ENCODE data around the gene TSPO. TPM values are rescaled to one million over a fixed set of nuclear protein-coding genes. Genes with fewer than 3 reads are reported as not detected.

Gene TSPO
- total RNA-seq, 4 donors from 2014 or later: 307 to 452 (median 365) TPM

DNA sequence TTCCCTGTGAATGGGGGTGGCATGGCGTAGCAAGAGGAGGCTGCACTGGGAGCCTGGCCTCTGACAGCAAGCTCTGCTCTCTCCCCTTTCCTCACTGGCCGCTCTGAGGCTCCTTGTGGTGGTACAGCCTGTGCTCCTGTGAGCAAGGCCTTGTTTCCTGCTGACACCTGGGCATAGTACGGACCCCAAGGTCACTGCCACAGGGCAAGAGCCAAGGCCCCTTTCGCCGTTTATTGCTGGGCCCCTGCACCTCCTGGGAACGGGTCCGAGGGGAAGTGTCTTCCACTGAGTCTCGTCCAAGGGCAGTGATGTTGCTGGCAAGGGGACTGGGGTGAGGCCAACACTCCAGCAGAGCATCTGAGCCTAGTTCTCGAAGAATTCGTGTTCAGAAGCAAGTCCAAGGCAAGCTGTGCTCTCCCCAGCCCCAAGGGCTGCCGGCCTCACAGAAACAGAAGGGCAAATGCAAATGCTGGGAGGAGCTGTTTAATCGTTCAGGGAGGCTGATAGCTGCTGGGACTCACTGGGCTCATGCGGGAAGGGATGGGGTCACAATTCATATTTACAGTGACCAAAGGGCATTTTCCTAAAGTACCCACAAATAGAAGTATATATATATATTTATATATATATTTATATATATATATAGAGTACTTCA lies 51.5 kb downstream of the TSPO start:
- Histone ChIP-seq H3K4me1 (no peaks in the 10 kb centered on the region), H3K27me3 (no peaks in the 10 kb centered on the region), H3K27ac (no peak overlapping the region), H3K4me3 (no peak overlapping the region), H3K36me3 (no peaks in the 10 kb centered on the region), H3K9me3 (no peaks in the 10 kb centered on the region)
- no peak for DNase-seq
- intact Hi-C loops (cut with DNase I; ENCODE audit: low total_unique reads) (no loop called here), in situ Hi-C loops (cut with MboI; ENCODE audit: low pct_ligation_motif_present in 1 of 4, low pct_unique_long_range_greater_than_20kb in 1 of 4, low sequenced_read_pairs in 3 of 4) (no loop called here)
- WGBS, 2 donors (ENCODE audit: low coverage in 1 of 2): 79 to 80% methylated on average over 1 to 13 of the region's 13 CpGs
- no peak for TF ChIP-seq POLR2A (IDR thresholded peaks at IDR 0.05)
- TF ChIP-seq EP300 (IDR thresholded peaks at IDR 0.05; ENCODE audit: low read depth): no peak
- TF ChIP-seq, protein P1, sequence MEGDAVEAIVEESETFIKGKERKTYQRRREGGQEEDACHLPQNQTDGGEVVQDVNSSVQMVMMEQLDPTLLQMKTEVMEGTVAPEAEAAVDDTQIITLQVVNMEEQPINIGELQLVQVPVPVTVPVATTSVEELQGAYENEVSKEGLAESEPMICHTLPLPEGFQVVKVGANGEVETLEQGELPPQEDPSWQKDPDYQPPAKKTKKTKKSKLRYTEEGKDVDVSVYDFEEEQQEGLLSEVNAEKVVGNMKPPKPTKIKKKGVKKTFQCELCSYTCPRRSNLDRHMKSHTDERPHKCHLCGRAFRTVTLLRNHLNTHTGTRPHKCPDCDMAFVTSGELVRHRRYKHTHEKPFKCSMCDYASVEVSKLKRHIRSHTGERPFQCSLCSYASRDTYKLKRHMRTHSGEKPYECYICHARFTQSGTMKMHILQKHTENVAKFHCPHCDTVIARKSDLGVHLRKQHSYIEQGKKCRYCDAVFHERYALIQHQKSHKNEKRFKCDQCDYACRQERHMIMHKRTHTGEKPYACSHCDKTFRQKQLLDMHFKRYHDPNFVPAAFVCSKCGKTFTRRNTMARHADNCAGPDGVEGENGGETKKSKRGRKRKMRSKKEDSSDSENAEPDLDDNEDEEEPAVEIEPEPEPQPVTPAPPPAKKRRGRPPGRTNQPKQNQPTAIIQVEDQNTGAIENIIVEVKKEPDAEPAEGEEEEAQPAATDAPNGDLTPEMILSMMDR (IDR thresholded peaks at IDR 0.05): no peak
- TF ChIP-seq POLR2AphosphoS5 (IDR thresholded peaks at IDR 0.05): no peak

DNA sequence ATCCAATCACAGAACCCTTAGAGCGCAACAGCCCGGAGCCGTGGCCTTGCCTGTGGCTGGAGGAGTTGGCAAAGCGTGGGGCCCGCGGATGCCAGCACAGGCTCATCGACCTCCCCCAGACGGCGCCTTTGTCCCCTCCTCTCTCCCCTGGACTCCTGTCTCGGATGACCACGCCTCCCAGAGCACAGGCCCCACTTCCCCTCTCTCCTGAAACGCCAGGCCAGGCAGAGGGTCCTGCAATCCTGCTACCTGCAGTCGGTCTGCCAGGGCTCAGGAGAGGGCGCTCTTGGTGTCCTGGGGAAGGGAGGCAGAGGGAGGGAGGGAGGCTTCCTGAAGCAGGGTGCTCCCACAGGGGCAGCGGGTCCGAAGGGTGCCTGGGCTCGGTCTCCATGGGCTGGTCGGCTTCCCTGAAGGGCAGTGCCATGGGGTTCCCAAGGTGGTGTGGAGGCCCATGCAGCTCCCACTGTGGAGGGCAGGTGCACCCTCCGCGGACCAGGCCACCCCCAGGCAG lies 52.2 kb downstream of the TSPO start:
- no peak for DNase-seq
- TF ChIP-seq, protein P1 (IDR thresholded peaks at IDR 0.05): no peak
- no peak for TF ChIP-seq POLR2AphosphoS5 (IDR thresholded peaks at IDR 0.05)
- no peak for TF ChIP-seq EP300 (IDR thresholded peaks at IDR 0.05; ENCODE audit: low read depth)
- TF ChIP-seq POLR2A (IDR thresholded peaks at IDR 0.05): no peak

DNA sequence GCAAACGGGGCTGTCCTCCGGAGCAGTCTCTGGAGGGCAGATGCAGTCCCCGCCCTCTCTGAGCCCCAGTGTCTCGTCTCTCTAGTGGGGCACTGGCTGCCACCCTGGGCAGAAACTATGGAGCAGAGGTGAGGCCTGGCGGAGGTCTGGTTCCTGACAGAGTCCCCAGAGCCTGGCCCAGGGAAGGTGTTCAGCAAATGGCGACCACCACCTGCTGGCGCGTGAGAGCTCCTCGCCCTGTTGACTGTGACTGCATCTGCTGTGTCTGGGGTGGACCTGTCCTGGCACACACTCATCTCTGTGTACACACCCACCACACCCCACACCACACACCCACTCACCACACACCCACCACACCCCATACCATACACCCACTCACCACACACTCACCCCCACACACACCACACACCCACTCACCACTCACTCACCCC lies 53.9 kb downstream of the TSPO start:
- Histone ChIP-seq H3K4me3 (no peak overlapping the region), H3K4me1 (no peaks in the 10 kb centered on the region), H3K27me3 (no peaks in the 10 kb centered on the region), H3K36me3 (no peaks in the 10 kb centered on the region), H3K9me3 (no peaks in the 10 kb centered on the region), H3K27ac (no peak overlapping the region)
- in situ Hi-C loops (cut with MboI; ENCODE audit: low pct_ligation_motif_present in 1 of 4, low pct_unique_long_range_greater_than_20kb in 1 of 4, low sequenced_read_pairs in 3 of 4) (no loop called here), intact Hi-C loops (cut with DNase I; ENCODE audit: low total_unique reads) (loop anchor here (5.0 kb wide), 1 partner anchor 277 kb away; no protein-coding TSS in a partner anchor)
- TF ChIP-seq POLR2AphosphoS5 (IDR thresholded peaks at IDR 0.05) (no peak), POLR2A (IDR thresholded peaks at IDR 0.05) (no peak), EP300 (IDR thresholded peaks at IDR 0.05; ENCODE audit: low read depth) (no peak)
- TF ChIP-seq, protein P1 (IDR thresholded peaks at IDR 0.05): no peak
- 71% methylated on average over 9 of the region's 9 CpGs; no CpG with 5 or more reads in 1 of the 2 donors for WGBS, 2 donors (ENCODE audit: low coverage in 1 of 2)
- DNase-seq: no peak

More for the DNA sequence above, 52.2 kb downstream of the TSPO start:
- Histone ChIP-seq H3K9me3 (no peaks in the 10 kb centered on the region), H3K36me3 (no peaks in the 10 kb centered on the region), H3K4me3 (no peak overlapping the region), H3K4me1 (no peaks in the 10 kb centered on the region), H3K27ac (no peak overlapping the region), H3K27me3 (no peaks in the 10 kb centered on the region)
- 82% methylated on average over 20 of the region's 20 CpGs; no CpG with 5 or more reads in 1 of the 2 donors for WGBS, 2 donors (ENCODE audit: low coverage in 1 of 2)
- intact Hi-C loops (cut with DNase I; ENCODE audit: low total_unique reads): no loop called here
- in situ Hi-C loops (cut with MboI; ENCODE audit: low pct_ligation_motif_present in 1 of 4, low pct_unique_long_range_greater_than_20kb in 1 of 4, low sequenced_read_pairs in 3 of 4): no loop called here

DNA sequence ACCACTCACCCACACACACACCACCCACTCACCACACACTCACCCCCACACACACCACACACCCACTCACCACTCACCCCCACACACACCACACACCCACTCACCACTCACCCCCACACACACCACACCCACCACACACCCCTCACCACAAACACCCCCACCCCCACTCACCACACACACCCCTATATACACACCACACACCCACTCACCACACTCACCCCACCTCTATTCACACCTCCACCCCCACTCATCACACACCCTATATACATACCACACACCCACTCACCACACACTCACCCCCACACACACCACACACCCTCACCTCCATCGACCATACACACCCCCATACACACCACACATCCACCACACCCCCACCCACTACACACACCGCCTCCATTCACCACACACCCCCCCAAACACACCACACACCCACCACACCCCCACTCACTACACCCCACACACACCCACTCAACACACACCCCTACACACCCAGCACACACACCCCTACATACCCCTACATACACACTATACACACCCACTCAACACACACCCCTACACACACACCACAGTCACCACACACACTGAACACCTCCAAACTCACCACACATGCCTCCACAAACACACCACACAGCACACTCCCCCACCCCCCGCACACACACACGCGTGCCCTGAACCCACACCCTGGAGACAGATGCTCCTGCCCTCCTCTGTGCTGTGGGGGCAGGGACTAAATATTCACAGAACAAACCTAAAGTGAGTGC lies 54.6 kb downstream of the TSPO start:
- Histone ChIP-seq H3K4me3 (no peak overlapping the region), H3K27me3 (no peaks in the 10 kb centered on the region), H3K27ac (no peak overlapping the region), H3K9me3 (no peaks in the 10 kb centered on the region), H3K36me3 (no peaks in the 10 kb centered on the region), H3K4me1 (no peaks in the 10 kb centered on the region)
- no peak for DNase-seq
- intact Hi-C loops (cut with DNase I; ENCODE audit: low total_unique reads): loop anchor here (5.0 kb wide), 1 partner anchor 276 kb away; no protein-coding TSS in a partner anchor
- WGBS, 2 donors (ENCODE audit: low coverage in 1 of 2): 55 to 88% methylated on average over 2 to 5 of the region's 5 CpGs
- in situ Hi-C loops (cut with MboI; ENCODE audit: low pct_ligation_motif_present in 1 of 4, low pct_unique_long_range_greater_than_20kb in 1 of 4, low sequenced_read_pairs in 3 of 4): no loop called here
- TF ChIP-seq POLR2AphosphoS5 (IDR thresholded peaks at IDR 0.05) (no peak), EP300 (IDR thresholded peaks at IDR 0.05; ENCODE audit: low read depth) (no peak), POLR2A (IDR thresholded peaks at IDR 0.05) (no peak)
- TF ChIP-seq, protein P1 (IDR thresholded peaks at IDR 0.05): no peak
